GM12891 (cell line): ENCODE data around the gene DCDC2C.

Experiments
- POLR2A ChIP-seq: IDR thresholded peaks from 2 replicates; pipeline ENCODE4 v1.6.1; 2011; ENCODE audit warnings: low read depth, low read length, control low read depth
- POLR2AphosphoS5 ChIP-seq: IDR thresholded peaks from 2 replicates; pipeline ENCODE4 v1.6.1; 2011; ENCODE audit warnings: low read depth, low read length, control low read depth
- TAF1 ChIP-seq: IDR thresholded peaks from 2 replicates; pipeline ENCODE4 v1.6.1; 2011; ENCODE audit warnings: low read depth, low read length, control low read depth

- TF ChIP-seq TAF1 (no peak), POLR2A (no peak), POLR2AphosphoS5 (no peak)
These were observed 2.3 kb upstream of the DCDC2C start for GRCh38 chr2:3701071-3701470.
